Activated T-helper 17 cell treated with anti-CD3 and anti-CD28 coated beads, Interleukin-2, amount 50 U/mL, for 72 hours (primary cell): ENCODE measurements around the gene FUT3. TPM values are rescaled to one million over a fixed set of nuclear protein-coding genes. Genes with fewer than 3 reads are reported as not detected.

Experiments used
- ATAC-seq: fragments of 150-1000 bp; cut with Tn5 transposase; replicated peaks from 2 replicates; pipeline ENCODE4 v1.10.0; 2021; ENCODE audit warnings: mild to moderate bottlenecking, moderate library complexity
- H3K27ac Mint-ChIP-seq: one replicate; pipeline ENCODE4 v1.8.0; 2022; ENCODE audit warnings: mixed read lengths
- H3K27me3 Mint-ChIP-seq: one replicate; pipeline ENCODE4 v1.8.0; 2022; ENCODE audit warnings: mixed read lengths
- H3K36me3 Mint-ChIP-seq: one replicate; pipeline ENCODE4 v1.8.0; 2022; ENCODE audit warnings: low read depth, mild to moderate bottlenecking, mixed read lengths
- H3K4me1 Mint-ChIP-seq: one replicate; pipeline ENCODE4 v1.8.0; 2022; ENCODE audit warnings: mixed read lengths
- H3K4me3 Mint-ChIP-seq: one replicate; pipeline ENCODE4 v1.8.0; 2022; ENCODE audit warnings: mild to moderate bottlenecking, mixed read lengths
- H3K9me3 Mint-ChIP-seq: one replicate; pipeline ENCODE4 v1.8.0; 2022; ENCODE audit warnings: mixed read lengths
- total RNA-seq, 2 donors: library from RNA; stranded (reverse); gene quantifications; one replicate each; pipeline ENCODE4 v1.2.3, GENCODE V29; 2022

The FUT3 gene
- 1 to 10 TPM in 1 of 2 donors, not detected in 1; 1.4 TPM for total RNA-seq

DNA sequence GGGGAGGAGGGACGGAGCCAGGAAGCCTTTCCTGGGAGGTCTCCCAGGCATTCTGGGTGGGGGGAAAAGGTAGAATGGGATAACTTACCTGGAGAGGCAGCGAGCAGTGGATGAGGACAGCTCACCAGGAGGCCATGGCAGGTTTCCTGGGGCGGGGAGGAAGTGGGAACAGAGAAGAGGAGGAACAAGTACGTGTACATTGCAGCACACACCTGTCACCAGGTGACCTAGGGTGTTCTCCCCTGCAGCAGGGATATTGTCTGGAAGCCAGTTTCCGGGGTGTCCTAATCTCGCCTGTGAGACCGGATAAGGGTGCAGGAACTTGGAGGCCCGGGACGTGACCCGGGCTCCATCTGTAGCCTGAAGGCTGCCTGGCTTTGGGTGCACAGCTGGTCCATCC, at the start of gene FUT3:
TSS of gene FUT3 (minus strand) at position 148 of the 400 bp plus-strand sequence.
- Mint-ChIP-seq H3K4me1 (no peaks in the 10 kb centered on the region), H3K27ac (no peak within 1 kb of the TSS), H3K27me3 (no peaks in the 10 kb centered on the region), H3K4me3 (no peak within 1 kb of the TSS), H3K9me3 (no peaks in the 10 kb centered on the region), H3K36me3 (no peaks in the 10 kb centered on the region)
- ATAC-seq, result no peak

DNA sequence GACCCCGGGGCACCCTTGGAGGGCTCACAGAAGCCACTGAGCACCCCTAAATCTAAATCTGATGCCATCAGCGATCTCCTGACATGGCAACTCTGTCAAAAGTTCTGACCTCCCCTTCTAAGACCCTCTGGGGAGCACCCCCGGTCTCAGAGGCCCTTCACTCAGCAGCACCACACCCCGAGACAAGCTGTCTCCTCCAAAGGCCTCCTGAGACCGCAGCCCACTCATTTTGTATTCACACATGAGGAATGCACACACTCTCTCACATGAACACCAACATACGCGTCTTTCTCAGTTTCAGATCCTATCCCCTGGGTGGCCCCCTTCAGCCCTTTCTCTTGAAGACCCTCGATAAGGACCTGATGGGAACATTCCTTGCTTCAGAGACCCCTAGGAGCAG, 49.7 kb upstream of the FUT3 start:
- Mint-ChIP-seq H3K4me3 (peak overlapping the region; percentile 34), H3K27me3 (no peaks in the 10 kb centered on the region), H3K36me3 (peaks cover 32% of the 10 kb centered on the region), H3K4me1 (peaks cover 5% of the 10 kb centered on the region), H3K27ac (peak overlapping the region; percentile 62), H3K9me3 (no peaks in the 10 kb centered on the region)
- ATAC-seq, result no peak

DNA sequence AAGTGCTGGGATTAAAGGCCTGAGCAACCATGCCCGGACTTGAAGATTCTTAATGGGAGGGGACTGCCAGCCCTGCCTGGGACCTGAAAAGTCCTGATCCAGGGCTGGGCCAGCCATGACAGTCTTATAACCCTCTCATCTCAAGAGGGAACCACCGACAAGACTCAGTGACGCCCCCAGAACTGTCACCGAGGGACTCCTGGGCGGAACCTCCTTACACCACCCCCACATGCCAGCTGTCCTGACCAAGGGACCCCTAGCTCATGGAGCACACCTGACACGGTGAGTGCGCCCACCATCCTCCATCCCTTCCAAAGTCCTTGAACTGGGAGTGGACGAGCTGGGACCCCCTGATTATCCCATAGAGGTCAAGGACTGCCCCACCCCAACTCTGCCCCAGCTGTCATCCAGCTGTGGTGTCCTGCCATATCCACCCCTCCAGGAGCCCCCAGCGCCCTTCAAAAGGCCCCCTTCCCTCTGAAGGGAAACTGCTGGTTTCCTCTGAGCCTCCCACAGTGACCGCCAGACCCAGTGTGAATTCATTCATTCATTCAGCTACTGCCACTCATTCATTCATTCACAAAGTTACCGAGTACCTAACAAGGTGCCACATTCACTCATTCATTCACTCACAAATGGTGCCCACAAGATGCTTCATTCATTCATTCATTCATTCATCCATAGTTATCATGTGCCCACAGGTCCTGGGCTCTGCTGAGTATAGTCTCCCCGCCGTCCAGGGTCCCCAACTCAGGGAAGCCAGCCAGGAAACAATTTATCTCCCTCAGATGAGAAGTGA, 48.7 kb upstream of the FUT3 start:
- peaks cover 37% of the 10 kb centered on the region for H3K36me3 Mint-ChIP-seq
- no peak for ATAC-seq
- H3K27me3 Mint-ChIP-seq, result no peaks in the 10 kb centered on the region
- H3K4me1 Mint-ChIP-seq, result peaks cover 5% of the 10 kb centered on the region
- H3K9me3 Mint-ChIP-seq, result no peaks in the 10 kb centered on the region
- H3K4me3 Mint-ChIP-seq, result no peak overlapping the region
- no peak overlapping the region for H3K27ac Mint-ChIP-seq

DNA sequence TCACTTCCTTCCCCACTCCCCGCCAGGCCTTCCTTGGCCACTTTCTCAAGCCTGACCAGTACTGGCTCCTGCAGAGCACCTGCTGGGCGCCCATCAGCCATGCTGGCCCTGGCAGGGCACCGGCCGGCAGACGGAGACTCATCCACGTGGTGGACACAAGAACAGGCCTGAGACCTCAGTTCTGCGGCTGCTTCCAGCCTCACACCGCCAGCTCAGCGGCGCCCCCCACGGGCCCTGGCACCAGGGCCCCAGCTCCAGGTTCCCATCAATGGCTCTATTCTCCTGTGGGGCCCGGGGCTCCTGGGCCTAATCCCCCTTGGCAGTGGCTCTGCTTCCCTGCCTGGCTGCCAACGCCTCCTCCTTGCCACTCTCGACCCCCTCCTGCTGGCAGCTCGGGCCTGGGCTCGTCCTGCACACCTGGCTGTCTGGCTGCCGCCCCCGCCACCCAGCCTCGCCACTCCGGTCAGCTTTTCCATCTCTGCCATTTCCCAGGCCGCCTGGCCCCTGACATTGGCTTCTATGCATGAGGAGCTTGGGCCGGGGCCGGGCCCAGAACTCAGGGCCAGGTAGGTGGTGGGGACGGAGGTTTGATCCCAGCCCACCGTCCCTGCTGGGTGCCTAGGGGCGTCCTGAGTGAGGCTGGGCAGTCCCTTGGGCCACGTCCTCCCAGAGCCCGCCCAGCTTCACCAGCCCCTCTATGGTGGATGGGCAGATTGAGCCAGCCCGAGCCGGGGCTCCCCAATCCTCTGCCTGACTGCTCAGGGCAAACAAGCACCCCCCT, 46.1 kb upstream of the FUT3 start:
- Mint-ChIP-seq H3K27ac (no peak overlapping the region), H3K36me3 (peaks cover 25% of the 10 kb centered on the region), H3K4me1 (peaks cover 5% of the 10 kb centered on the region), H3K27me3 (no peaks in the 10 kb centered on the region), H3K9me3 (no peaks in the 10 kb centered on the region), H3K4me3 (no peak overlapping the region)
- ATAC-seq, result no peak

DNA sequence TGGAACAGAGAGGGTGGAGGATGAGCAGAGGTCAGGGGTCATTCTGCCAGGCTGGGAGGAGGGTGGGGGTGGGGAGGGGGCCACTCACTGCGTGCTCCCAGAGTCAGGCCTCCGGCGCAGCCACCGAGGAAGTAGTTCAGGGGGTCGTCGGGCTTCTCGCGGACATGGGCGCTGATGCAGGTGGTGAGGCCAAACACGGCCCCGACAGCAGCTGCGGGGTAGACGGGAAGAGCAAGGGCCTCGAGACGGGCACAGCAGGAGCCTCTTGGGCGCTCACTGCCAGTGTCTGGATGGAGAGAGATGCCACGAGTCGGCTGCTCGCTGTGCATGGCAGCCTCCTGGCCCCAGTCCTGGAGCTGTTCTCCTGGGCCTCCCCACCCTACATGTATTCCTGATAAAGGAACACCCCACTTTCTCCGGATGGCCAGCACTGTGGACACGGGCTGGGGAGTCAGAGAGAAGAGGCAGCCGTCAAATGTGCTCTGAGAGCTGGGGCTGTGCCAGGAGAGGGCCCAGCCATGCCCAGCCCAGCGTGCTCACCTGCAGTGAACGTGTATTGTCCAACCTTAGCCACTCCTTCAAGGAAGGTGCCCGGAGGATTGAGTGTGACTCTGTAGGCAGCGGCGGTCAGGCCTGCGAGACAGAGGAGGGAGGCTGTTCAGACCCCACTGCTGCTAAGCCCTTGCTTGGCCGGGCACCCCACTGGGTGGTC, 45.3 kb upstream of the FUT3 start:
- Mint-ChIP-seq H3K4me1 (peaks cover 5% of the 10 kb centered on the region), H3K27ac (no peak overlapping the region), H3K4me3 (no peak overlapping the region), H3K36me3 (peaks cover 22% of the 10 kb centered on the region), H3K27me3 (no peaks in the 10 kb centered on the region), H3K9me3 (no peaks in the 10 kb centered on the region)
- ATAC-seq, result no peak

DNA sequence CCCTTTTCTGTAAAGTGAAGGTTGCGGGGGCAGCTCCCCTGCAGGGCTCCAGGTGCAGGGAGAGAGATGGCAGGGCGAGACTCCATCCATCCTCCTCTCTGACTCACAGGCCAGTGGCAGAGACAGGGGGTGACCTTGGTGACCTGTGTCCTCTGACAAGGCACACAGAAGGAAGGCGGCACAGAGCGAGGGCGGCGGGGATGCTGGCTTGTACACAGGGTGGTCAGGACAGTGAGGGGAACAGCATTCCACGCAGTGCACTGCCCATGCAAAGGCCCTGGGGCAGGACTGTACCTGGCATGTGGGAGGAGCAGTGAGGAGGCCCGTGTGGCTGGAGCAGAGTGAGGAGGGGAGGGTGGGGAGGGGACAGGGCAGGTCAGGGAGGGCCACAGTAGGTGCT, 44.6 kb upstream of the FUT3 start:
- Mint-ChIP-seq H3K36me3 (peaks cover 16% of the 10 kb centered on the region), H3K4me1 (peaks cover under 1% of the 10 kb centered on the region), H3K27ac (no peak overlapping the region), H3K27me3 (no peaks in the 10 kb centered on the region), H3K4me3 (no peak overlapping the region), H3K9me3 (no peaks in the 10 kb centered on the region)
- ATAC-seq, result no peak

DNA sequence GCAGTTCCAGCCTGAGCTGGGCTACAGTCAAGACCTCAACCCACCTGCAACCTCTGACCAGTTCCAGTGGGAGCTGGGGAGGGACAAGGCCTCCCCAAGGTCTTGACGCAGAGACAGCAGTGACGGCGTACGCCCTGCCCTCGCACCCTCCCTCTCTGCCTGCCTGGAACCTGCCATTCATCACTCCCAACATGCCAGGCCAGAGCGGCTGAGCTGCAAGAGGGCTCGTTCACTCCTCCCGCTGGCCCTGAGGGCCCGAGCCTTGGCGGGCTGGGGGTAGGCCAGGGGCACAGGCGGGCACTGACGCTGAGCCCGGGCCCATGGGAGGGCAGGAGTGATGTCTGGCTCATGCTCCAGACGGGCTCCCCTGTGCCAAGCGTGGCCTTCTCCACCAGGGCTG, 44.2 kb upstream of the FUT3 start:
- no peak for ATAC-seq
- Mint-ChIP-seq H3K36me3 (peaks cover 13% of the 10 kb centered on the region), H3K4me1 (no peaks in the 10 kb centered on the region), H3K27me3 (no peaks in the 10 kb centered on the region), H3K9me3 (no peaks in the 10 kb centered on the region), H3K4me3 (no peak overlapping the region), H3K27ac (no peak overlapping the region)

DNA sequence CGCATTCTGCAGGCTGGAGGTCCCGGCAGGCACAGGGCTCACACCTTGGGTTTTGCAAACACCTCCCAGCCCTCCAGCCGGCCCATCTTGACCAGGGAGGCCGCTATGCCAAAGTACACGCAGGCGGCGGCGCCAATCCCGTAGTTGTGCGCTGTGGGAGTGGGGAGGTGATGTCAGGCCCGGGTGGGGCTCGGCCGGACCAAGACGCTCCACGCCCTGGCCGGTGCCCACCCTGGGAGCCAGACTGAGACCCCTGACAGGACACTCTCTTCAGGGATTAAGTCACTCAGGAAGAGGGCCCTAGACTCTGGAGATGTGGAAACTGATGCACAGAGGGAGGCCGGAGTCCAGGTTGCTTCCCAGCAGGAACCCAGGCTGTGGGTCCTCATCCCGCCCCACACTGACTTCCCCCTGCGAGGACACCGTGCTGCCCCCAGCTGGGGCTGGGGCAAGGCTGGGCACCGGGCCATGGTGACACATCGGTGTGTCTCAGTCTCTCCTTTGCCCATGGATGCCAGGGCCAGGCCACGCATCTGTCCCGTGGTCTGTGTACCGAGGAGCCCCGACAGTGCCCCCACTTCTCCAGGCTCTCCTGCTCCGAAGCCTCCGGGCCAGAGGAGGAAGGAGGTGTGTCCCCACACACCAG, 43.6 kb upstream of the FUT3 start:
- H3K27me3 Mint-ChIP-seq, result peaks cover under 1% of the 10 kb centered on the region
- H3K9me3 Mint-ChIP-seq, result no peaks in the 10 kb centered on the region

DNA sequence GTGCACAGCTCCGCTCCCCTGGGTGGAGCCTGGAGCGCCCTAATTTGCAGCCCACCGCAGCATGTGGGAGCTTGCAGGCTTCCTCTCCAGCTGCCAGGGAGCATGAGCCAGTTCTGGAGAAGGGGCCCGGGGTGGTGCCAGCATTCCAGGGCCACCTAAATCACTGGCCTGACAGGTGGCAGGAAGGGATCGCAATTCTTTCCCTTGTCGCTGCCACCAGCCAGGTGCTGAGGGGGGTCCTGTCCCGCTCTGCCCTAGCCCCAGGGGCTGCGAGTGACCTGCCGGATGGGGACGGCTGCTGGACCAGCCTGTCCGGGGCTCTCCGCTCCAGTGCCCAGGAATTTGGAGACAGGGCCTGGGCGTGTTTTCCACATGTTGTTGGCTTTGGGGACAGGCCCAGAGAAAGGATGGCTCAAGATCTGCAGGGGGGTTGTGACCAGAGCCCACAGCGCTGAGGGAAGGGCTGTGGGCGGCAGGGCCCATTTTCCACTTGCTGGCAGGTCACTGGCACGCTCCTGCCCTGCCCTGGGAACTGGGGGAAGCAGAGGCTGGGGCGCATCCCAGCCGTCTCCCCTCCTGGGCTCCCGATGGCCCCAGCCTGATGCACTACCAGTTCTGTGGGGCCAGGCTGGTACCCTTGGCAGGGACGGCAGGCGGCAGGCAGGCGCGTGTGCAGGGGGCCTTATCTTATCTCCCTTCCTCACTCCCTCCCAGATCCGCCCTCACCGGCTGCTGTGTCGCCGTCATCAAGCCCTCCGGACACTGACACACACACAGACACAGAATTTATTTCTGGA, 42.9 kb upstream of the FUT3 start:
- peaks cover 5% of the 10 kb centered on the region for H3K36me3 Mint-ChIP-seq
- ATAC-seq, result no peak
- no peak overlapping the region for H3K27ac Mint-ChIP-seq
- no peaks in the 10 kb centered on the region for H3K9me3 Mint-ChIP-seq
- no peaks in the 10 kb centered on the region for H3K4me1 Mint-ChIP-seq
- H3K4me3 Mint-ChIP-seq, result no peak overlapping the region
- H3K27me3 Mint-ChIP-seq, result peaks cover 6% of the 10 kb centered on the region

More for the DNA sequence above, 43.6 kb upstream of the FUT3 start:
- no peak overlapping the region for H3K27ac Mint-ChIP-seq
- H3K4me1 Mint-ChIP-seq, result no peaks in the 10 kb centered on the region
- H3K4me3 Mint-ChIP-seq, result no peak overlapping the region
- peaks cover 7% of the 10 kb centered on the region for H3K36me3 Mint-ChIP-seq
- ATAC-seq, result no peak

DNA sequence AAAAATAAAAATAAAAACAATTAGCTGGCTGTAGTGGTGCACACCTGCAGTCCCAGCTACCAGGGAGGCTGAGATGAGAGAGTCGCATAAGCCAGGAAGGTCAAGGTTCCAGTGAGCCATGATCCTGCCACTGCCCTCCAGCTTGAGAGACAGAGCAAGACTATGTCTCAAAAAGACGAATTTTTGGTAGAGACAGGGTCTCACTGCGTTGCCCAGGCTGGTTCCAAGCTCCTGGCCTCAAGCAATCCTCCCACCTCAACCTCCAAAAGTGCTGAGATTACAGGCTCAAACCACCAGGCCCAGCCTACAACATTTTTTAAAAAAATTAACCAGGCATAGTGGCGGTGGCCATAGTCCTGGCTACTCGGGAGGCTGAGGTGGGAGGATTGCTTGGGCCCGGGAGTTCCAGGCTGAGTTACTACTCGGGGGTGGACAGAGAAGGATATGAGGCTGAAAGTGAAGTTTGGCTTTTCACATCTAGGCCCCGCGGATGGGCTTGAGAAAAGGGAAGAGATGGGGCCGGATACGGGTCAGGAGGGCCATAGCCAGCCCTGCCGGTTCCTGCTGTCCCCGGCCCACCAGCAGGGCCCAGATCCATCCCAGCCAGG, 42.2 kb upstream of the FUT3 start:
- ATAC-seq, result no peak
- Mint-ChIP-seq H3K27me3 (peaks cover 6% of the 10 kb centered on the region), H3K27ac (no peak overlapping the region), H3K4me1 (no peaks in the 10 kb centered on the region), H3K9me3 (no peaks in the 10 kb centered on the region), H3K36me3 (peaks cover 5% of the 10 kb centered on the region), H3K4me3 (no peak overlapping the region)

DNA sequence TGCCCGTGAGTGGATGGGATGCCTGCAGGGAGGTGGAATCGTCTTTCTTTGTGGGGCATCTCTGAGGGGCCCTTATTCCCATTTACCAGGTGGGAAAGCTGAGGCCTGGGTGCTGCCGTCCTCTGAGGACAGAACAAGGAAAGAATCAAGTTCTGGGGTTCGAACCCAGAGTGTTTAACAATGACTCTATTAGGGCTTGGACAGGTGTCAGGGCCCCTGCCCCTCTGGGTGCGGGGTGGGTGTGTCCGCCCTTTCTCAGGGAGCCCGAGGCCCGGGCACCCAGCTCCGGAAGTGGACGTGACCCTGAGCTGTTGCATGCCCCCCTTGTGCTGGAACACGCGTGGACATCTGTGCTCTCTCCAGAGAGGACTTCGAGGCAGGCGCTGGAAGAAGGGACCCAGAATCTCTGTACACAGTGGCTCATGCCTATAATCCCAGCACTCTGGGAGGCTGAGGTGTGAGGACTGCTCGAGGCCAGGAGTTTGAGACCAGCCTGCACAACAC, 41.6 kb upstream of the FUT3 start:
- no peak overlapping the region for H3K27ac Mint-ChIP-seq
- H3K4me3 Mint-ChIP-seq, result no peak overlapping the region
- no peaks in the 10 kb centered on the region for H3K9me3 Mint-ChIP-seq
- no peak for ATAC-seq
- no peaks in the 10 kb centered on the region for H3K4me1 Mint-ChIP-seq
- peaks cover 6% of the 10 kb centered on the region for H3K27me3 Mint-ChIP-seq
- H3K36me3 Mint-ChIP-seq, result peaks cover 5% of the 10 kb centered on the region

DNA sequence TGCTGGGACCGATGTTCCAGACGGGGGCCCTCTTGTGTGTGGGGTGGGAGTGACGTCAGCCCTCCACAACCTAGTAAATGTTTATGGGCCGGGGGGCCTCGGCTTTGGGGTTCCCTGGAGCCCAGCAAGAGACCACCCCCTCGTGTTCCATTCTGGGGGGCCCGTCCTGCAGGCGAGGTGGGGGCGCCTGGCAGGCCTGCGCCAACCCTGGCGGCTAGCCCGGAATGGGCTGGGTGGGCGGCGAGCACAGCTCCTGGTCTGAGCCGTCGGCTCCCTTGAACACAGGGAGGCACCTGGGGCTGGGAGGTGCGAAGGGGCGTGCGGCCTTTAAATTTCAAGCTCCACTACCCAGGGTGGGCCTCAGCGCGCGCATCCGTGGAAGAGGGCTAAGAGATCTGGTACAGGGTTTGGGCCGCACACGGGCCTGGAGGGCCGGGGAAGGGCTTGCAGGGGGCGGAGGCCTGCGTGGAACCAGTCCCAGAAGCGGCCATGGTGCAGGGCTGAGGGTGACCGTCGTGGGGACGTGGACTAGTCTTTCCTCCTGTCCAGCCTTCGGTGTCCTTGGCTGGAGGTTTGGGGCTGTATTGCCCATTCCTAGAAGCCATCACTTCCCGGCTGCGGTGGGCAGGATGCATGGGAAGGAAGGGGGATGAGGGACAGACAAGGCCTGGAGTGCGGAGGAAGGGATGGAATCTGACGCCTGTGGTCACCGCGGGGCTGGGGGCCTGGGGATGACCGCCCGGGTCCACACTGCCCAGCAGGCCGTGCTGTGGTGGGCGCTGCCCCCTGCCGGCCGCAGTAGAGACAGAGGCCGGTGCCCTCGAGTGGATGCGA, 40.9 kb upstream of the FUT3 start:
- H3K27ac Mint-ChIP-seq, result no peak overlapping the region
- H3K27me3 Mint-ChIP-seq, result peaks cover 6% of the 10 kb centered on the region
- no peaks in the 10 kb centered on the region for H3K4me1 Mint-ChIP-seq
- no peak overlapping the region for H3K4me3 Mint-ChIP-seq
- peak; percentile 58 for ATAC-seq
- H3K36me3 Mint-ChIP-seq, result peaks cover 5% of the 10 kb centered on the region
- H3K9me3 Mint-ChIP-seq, result no peaks in the 10 kb centered on the region

DNA sequence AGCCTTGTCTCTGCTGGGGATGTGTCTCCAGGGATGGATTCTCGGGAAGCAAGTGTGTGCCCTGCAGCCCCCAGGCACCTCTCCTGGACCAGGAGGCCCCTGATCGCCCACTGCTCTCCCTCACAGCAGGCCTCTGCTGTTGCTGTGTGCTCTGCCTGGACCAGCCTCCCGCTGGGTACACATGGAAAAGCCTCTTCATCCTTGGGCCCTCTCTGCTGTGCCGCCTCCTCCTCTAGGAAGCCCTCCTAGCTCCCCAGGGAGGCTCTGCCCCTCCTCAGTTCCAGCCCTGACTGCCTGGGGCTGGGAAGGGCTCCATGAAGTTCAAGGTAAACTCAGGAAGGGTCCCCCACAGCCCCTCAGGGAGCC, 40.3 kb upstream of the FUT3 start:
- Mint-ChIP-seq H3K9me3 (no peaks in the 10 kb centered on the region), H3K27me3 (peaks cover 6% of the 10 kb centered on the region), H3K27ac (no peak overlapping the region), H3K4me1 (no peaks in the 10 kb centered on the region), H3K36me3 (peaks cover 5% of the 10 kb centered on the region), H3K4me3 (no peak overlapping the region)
- ATAC-seq, result no peak
